Naive thymus-derived CD8-positive, alpha-beta T cell (primary cell): Measurements from ENCODE around the gene BTBD9. TPM values are rescaled to one million over a fixed set of nuclear protein-coding genes. Genes with fewer than 3 reads are reported as not detected.
A peak's percentile ranks its signal among the peaks of the same experiment; 100 is the strongest.
"Not testable (repeated sequence)": the region's sequence is repeated elsewhere in the genome, so short reads cannot be mapped to it uniquely, and the experiment has no call there.

Experiments
- ATAC-seq, 2 donors: fragments of 150-1000 bp; cut with Tn5 transposase in 1 of 2; sonication (Bioruptor Pico), chemical (Tn5 transposase) in 1 of 2; 1 replicate in 1 of 2; 2 replicates in 1 of 2; pipeline ENCODE4 v1.10.0; 2021; ENCODE audit warnings: mild to moderate bottlenecking in 2 of 2, moderate library complexity in 2 of 2
- POLR2A ChIA-PET: fragments of 350-600 bp; sonication (Branson Sonifier 250); formaldehyde crosslinking; loops from one replicate; lab custom pipeline; 2021; ENCODE audit warnings: antibody characterized with exemption; lab: Charles Lee
- DNase-seq, 10 donors: peaks; one replicate each; pipeline versions ENCODE4 v3.0.0 to v3.0.0-alpha.2; 2020 to 2022
- H3K27ac Mint-ChIP-seq, 10 donors: one replicate each; pipeline ENCODE4 v1.8.0; 2020 to 2022; ENCODE audit warnings: mild to moderate bottlenecking in 10 of 10, mixed read lengths in 10 of 10, moderate library complexity in 4 of 10, inconsistent platforms in 1 of 10
- H3K27me3 Mint-ChIP-seq, 5 donors: one replicate each; pipeline ENCODE4 v1.8.0; 2021 to 2022; ENCODE audit warnings: mixed read lengths in 5 of 5
- H3K36me3 Mint-ChIP-seq, 3 donors: one replicate each; pipeline ENCODE4 v1.8.0; 2020 to 2022; ENCODE audit warnings: mixed read lengths in 3 of 3, mild to moderate bottlenecking in 2 of 3, inconsistent platforms in 1 of 3
- H3K4me1 Mint-ChIP-seq, 4 donors: one replicate each; pipeline ENCODE4 v1.8.0; 2021 to 2022; ENCODE audit warnings: mixed read lengths in 4 of 4
- H3K4me3 Mint-ChIP-seq, 10 donors: one replicate each; pipeline ENCODE4 v1.8.0; 2020 to 2022; ENCODE audit warnings: mild to moderate bottlenecking in 10 of 10, mixed read lengths in 10 of 10, moderate library complexity in 6 of 10, inconsistent platforms in 1 of 10
- H3K9me3 Mint-ChIP-seq, 9 donors: one replicate each; pipeline ENCODE4 v1.8.0; 2020 to 2022; ENCODE audit warnings: mixed read lengths in 9 of 9, mild to moderate bottlenecking in 3 of 9, inconsistent platforms in 1 of 9, moderate library complexity in 1 of 9
- polyA plus RNA-seq, 3 donors: library from polyadenylated mRNA; unstranded; fragments of 300-500 nt; fragmentation: Illumina TruSeq; gene quantifications; one replicate each; pipeline ENCODE4 v1.2.3, GENCODE V29; 2021
- total RNA-seq, 8 experiments: library from RNA in 2 of 8; stranded (reverse) in 2 of 8; gene quantifications; one replicate each; pipeline ENCODE4 v1.2.3 and lab custom pipeline; 2021 to 2026

The BTBD9 gene
- total and polyA plus RNA-seq, 5 experiments from 2014 or later: 9.3 to 32.2 (median 10.6) TPM

DNA sequence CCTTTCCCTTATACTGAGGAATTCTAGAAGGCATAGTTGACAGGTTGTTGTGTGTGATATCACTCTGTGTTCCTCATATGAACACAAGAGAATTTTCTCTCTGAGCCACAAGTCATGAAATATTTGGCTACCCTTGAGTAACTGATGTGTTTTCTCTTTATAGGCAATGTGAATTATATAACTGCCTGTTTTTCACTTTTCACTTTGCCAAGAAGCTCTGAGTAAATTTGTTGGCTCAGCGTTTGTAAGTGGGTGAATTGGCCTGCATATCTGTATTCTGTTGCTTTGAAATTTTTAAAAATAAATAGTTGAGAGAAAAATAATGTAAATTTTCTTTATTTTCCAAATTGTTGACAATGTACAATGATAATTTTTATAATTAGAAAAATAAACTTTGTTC, 5.2 kb upstream of the BTBD9 start:
- no peak for DNase-seq
- POLR2A ChIA-PET: no interaction called here
- peaks cover 0 to 3% (median 3%) of the 10 kb centered on the region in 3 donors for H3K36me3 Mint-ChIP-seq
- no peaks in the 10 kb centered on the region for H3K9me3 Mint-ChIP-seq
- peaks cover 4 to 24% (median 16%) of the 10 kb centered on the region in 4 donors for H3K4me1 Mint-ChIP-seq
- H3K27ac Mint-ChIP-seq: no peak overlapping the region
- no peak overlapping the region for H3K4me3 Mint-ChIP-seq
- ATAC-seq: no peak
- no peaks in the 10 kb centered on the region for H3K27me3 Mint-ChIP-seq

DNA sequence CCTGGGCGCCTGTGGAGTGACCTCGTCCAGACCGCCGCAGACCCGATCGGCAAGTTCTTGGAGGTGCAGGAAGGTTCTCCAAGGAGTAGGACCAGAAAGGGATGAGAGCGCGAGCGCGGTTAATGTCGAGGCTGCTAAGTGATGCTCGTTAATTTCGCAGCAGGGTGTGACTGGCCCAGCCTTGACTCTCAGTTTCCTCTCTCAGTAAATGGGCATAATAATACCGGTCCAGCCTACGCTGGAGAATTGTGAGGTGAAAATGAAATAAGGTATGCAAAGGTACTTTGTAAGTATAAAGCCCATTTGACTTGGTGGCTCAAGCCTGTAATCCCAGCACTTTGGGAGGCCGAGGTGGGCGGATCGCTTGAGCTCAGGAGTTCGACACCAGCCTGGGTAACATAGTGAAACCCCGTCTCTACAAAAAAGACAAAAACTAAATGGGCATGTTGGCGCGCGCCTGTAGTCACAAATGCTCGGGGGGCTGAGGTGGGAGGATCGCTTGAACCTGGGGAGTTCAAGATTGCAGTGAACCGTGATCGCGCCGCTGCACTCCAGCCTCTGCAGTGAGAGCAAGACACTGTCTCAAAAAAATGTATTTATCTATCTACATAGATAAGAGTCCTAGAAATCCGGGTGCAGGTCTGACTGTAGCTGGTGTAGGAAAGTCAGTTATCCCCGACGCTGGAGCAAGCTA, 634 bp upstream of the BTBD9 start:
- H3K27me3 Mint-ChIP-seq: no peaks in the 10 kb centered on the region
- DNase-seq (peak in 1 of 10 donors; percentile 0), ATAC-seq (no peak)
- H3K36me3 Mint-ChIP-seq: no peaks in the 10 kb centered on the region
- peaks cover 31 to 59% (median 53%) of the 10 kb centered on the region in 4 donors for H3K4me1 Mint-ChIP-seq
- H3K27ac Mint-ChIP-seq: peak overlapping the region; percentile 88 to 99 (median 96)
- H3K9me3 Mint-ChIP-seq: no peaks in the 10 kb centered on the region
- peak overlapping the region; percentile 79 to 95 (median 92) for H3K4me3 Mint-ChIP-seq
- POLR2A ChIA-PET: interaction anchor here (0.5 to 2.5 kb wide), 2 partner anchors 63 to 67 kb away, joined by 5 to 15 read pairs; partner anchors contain the start of gene GLO1

DNA sequence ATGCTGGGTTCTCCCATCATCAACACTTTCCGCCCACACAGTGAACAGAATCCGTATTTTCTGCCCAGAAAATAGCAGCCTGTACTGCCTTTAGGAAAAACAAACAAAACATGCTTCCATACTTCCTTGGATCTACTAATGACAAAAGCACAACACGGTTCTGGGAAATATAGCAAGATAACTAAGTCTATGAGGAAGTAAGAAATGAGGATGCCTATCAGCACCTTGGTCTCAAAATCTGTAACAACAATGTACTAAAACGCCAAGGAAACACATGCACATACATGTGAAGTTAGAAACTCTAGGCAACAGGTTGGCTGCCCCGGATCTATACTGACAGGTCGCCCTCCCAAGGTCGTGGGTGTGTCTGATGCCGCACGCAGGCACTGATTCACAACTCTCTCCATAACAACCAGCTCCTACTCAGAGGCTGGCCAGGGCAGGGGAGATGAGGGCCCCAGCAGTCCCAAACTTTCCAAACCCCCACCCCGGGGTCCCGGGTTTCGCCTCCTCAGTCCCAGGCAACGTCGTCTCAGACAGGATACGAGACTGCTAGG, 710 bp downstream of the BTBD9 start:
- Mint-ChIP-seq H3K36me3 (no peaks in the 10 kb centered on the region), H3K27me3 (no peaks in the 10 kb centered on the region), H3K4me3 (peak overlapping the region; percentile 79 to 95 (median 92)), H3K9me3 (no peaks in the 10 kb centered on the region), H3K4me1 (peaks cover 34 to 70% (median 64%) of the 10 kb centered on the region in 4 donors), H3K27ac (peak overlapping the region; percentile 88 to 99 (median 96))
- ATAC-seq: peak; percentile 72 to 77
- POLR2A ChIA-PET: interaction anchor here (0.6 to 2.5 kb wide), 6 partner anchors 9 to 472 kb away, joined by 3 to 15 read pairs (median 3); partner anchors contain the start of gene GLO1
- peak; percentile 43 to 88 (median 76) for DNase-seq

DNA sequence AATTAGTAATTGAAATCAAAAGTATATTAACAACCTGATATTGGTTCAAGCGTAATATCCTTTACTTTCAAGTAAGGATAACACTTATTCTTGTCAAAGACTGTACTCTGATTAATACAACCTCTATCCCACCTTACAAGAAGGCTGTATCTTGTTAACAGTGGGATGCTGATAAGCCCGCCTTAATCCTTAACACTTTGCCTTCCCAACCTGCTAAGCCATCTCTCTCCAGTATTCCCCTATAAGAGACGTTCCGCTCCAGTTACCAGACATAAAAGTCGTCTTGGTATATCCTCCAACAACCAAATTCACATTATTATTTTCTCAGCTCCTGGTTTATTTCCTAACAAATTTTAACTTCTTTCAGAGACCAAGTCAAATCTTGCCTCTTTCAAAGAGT, 2.0 kb downstream of the BTBD9 start:
- POLR2A ChIA-PET: no interaction called here
- Mint-ChIP-seq H3K4me1 (peaks cover 39 to 74% (median 70%) of the 10 kb centered on the region in 4 donors), H3K36me3 (no peaks in the 10 kb centered on the region), H3K27ac (peak overlapping the region; percentile 5 to 99 (median 93)), H3K4me3 (peak overlapping the region in 1 of 10 donors; percentile 1), H3K9me3 (no peaks in the 10 kb centered on the region), H3K27me3 (no peaks in the 10 kb centered on the region)
- DNase-seq (no peak), ATAC-seq (no peak)

DNA sequence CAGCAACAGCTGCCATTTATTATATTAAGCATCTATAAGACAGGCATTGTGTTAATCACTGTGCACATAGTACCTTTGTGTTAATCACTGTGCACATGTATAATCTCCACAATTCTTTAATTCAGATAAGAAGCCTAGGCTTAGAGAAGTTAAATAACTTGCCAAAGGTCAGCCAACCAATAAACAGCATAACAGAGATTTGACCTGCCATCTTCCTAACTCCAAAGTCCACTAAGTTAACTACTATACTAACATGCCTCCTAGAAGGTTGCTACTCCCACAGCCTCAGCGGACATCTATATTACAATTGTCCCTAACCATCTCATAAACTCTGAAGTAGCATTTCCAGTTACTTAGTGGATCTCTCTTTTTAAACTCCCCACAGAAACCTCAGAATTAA, 3.7 kb downstream of the BTBD9 start:
- Mint-ChIP-seq H3K9me3 (no peaks in the 10 kb centered on the region), H3K27me3 (no peaks in the 10 kb centered on the region), H3K27ac (peak overlapping the region in 7 of 10 donors; percentile 0 to 88 (median 40)), H3K36me3 (no peaks in the 10 kb centered on the region), H3K4me1 (peaks cover 43 to 67% (median 65%) of the 10 kb centered on the region in 4 donors), H3K4me3 (no peak overlapping the region)
- ATAC-seq: no peak
- POLR2A ChIA-PET: no interaction called here
- DNase-seq: no peak

DNA sequence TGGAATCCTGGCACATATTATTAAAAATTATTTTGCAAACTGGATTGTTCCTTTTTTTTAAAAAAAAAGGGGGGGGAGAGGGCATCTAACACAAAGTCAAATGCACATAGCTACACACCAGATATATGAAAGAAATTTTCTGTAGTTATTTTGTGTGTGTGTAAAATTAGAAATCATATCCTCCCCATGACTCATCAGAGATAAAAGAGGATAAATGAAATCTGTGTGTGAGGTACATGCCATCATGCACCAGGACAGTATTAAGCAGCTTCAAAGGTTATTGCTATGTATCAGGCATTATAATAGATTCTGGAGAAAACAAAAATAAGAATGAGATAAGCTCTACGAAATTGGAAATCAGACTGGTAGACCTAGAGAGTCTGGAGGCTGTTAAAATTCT, 5.2 kb downstream of the BTBD9 start:
- no peaks in the 10 kb centered on the region for H3K27me3 Mint-ChIP-seq
- peak overlapping the region in 3 of 10 donors; percentile 6 to 60 (median 49) for H3K27ac Mint-ChIP-seq

DNA sequence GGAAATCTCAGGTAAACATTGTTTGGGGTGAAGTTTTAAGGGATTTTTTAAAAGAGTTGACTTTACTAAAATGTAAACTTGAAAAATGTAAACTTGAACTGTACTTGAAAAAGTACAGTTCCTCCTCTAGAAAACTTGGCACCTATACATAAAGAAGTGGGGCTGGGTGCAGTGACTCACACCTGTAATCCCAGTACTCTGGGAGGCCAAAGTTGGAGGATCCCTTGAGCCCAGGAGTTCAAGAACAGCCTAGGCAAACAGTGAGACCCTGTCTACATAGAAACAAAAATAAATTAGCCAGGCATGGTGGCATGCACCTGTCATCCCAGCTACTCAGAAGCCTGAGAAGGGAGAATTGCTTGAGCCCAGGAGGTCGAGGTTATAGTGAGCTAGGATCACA, 7.2 kb downstream of the BTBD9 start:
- POLR2A ChIA-PET: no interaction called here
- no peak for DNase-seq
- Mint-ChIP-seq H3K27ac (no peak overlapping the region), H3K9me3 (no peaks in the 10 kb centered on the region), H3K27me3 (no peaks in the 10 kb centered on the region), H3K36me3 (no peaks in the 10 kb centered on the region), H3K4me1 (peaks cover 35 to 64% (median 54%) of the 10 kb centered on the region in 4 donors), H3K4me3 (no peak overlapping the region)
- no peak for ATAC-seq

More for the DNA sequence above, 5.2 kb downstream of the BTBD9 start:
- peaks cover 40 to 65% (median 61%) of the 10 kb centered on the region in 4 donors for H3K4me1 Mint-ChIP-seq
- H3K36me3 Mint-ChIP-seq: no peaks in the 10 kb centered on the region
- DNase-seq (no peak), ATAC-seq (no peak)
- H3K4me3 Mint-ChIP-seq: no peak overlapping the region
- POLR2A ChIA-PET: no interaction called here
- no peaks in the 10 kb centered on the region for H3K9me3 Mint-ChIP-seq

DNA sequence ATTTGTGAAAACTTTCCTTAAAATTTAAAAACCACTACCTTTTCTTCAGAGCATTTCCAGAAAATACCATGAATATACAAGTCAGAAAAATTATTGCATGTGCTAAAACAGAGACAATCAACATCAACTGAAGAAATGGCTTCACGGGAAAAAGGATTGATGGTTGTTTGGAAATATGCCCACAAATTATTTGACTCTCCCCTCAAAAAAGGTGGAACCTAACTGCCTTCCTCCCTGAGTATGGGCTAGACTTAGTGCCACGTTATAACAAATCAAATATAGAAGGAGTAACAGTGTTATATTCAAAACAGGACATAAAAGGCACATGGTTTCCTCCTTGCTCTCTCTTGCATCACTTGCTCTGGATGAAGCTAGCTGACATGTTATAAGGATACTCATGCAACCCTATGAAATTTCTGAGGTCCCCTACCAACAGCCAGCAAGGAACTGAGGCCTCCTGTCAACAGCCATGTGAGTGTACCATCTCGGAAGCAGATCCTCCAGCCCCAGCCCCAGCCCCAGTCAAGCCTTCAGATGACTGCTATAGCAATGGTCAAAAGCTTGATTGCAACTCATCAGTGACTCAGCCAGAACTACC, 8.4 kb downstream of the BTBD9 start:
- ATAC-seq (no peak), DNase-seq (no peak)
- Mint-ChIP-seq H3K4me3 (no peak overlapping the region), H3K27me3 (no peaks in the 10 kb centered on the region), H3K27ac (no peak overlapping the region), H3K9me3 (no peaks in the 10 kb centered on the region), H3K4me1 (peaks cover 28 to 52% (median 44%) of the 10 kb centered on the region in 4 donors), H3K36me3 (no peaks in the 10 kb centered on the region)
- POLR2A ChIA-PET: no interaction called here

DNA sequence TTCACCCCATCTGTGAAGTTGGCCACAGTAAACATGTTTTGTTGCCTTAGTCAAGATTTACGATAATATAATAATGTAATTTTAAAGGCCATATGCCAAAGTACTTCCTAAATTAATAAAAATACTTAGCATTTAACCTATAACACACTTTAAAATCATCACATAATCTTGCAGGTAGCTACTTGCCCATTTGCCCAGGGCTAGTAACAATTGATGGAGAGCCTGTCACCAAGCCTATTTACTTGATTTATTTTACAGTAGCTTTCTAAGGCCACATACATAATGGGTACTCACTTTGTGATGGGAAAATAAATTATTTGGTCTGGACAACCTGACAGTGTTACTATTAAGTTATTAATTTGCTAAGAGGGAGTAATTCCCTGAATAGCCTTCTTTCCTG, 14.5 kb downstream of the BTBD9 start:
- POLR2A ChIA-PET: no interaction called here
- H3K4me1 Mint-ChIP-seq: peaks cover 22 to 53% (median 26%) of the 10 kb centered on the region in 4 donors
- ATAC-seq: no peak

DNA sequence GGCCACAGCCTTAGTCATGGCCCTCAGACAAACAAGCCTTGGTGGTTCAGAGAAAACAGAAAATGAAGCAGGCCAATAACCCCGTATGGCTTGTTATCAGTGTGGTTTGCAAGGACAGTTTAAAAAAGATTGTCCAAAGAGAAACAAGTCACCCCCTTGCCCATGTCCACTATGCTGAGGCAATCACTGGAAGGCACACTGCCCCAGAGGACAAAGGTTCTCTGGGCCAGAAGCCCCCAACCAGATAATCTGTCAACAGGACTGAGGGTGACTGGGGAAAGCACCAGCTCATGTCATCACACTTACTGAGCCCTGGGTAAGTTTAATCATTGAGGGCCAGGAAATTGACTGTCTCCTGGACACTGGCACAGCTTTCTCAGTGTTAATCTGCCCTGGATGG, 20.4 kb downstream of the BTBD9 start:
- DNase-seq, H3K4me3 Mint-ChIP-seq, H3K36me3 Mint-ChIP-seq, POLR2A ChIA-PET, H3K27ac Mint-ChIP-seq, ATAC-seq, H3K9me3 Mint-ChIP-seq, H3K27me3 Mint-ChIP-seq: not testable (repeated sequence)
- H3K4me1 Mint-ChIP-seq: peaks cover 16 to 34% (median 22%) of the 10 kb centered on the region in 4 donors

More for the DNA sequence above, 14.5 kb downstream of the BTBD9 start:
- Mint-ChIP-seq H3K27ac (no peak overlapping the region), H3K36me3 (peaks cover 0 to 6% (median 0%) of the 10 kb centered on the region in 3 donors), H3K9me3 (no peaks in the 10 kb centered on the region), H3K4me3 (no peak overlapping the region), H3K27me3 (no peaks in the 10 kb centered on the region)
- DNase-seq: no peak

DNA sequence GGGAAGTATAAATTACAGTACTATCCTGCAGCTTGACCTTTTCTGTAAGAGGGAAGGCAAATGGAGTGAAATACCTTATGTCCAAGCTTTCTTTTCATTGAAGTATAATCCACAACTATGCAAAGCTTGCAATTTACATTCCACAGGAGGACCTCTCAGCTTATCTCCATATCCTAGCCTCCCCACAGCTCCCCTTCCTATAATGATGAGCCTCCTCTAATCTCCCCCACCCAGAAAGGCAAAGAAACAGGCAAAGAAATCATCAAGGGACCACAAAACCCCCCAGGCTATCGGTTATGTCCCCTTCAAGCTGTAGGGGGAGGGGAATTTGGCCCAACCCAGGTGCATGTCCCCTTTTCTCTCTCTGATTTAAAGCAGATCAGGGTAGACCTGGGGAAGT, 21.4 kb downstream of the BTBD9 start:
- H3K9me3 Mint-ChIP-seq, H3K36me3 Mint-ChIP-seq, POLR2A ChIA-PET, H3K4me3 Mint-ChIP-seq, H3K27ac Mint-ChIP-seq, DNase-seq, H3K27me3 Mint-ChIP-seq, ATAC-seq: not testable (repeated sequence)
- H3K4me1 Mint-ChIP-seq: peaks cover 14 to 29% (median 22%) of the 10 kb centered on the region in 4 donors

DNA sequence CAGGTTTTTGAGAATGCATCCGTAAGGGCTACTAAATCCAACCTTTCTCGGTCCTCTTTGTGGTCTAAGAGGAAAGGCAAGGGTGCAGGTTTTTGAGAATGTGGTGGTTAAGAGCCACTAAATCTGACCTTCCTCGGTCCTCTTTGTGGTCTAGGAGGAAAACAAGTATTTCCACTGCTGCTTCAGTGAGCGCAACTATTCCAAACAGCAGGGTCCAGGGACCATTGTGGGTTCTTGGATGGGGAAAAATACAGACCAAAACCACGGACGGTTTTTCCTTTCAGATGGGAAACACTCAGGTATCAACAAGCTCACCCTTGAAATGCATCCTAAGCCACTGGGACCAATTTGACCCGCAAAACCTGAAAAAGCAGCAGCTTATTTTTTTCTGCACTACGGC, 21.9 kb downstream of the BTBD9 start:
- ATAC-seq: no peak
- no peaks in the 10 kb centered on the region for H3K9me3 Mint-ChIP-seq
- POLR2A ChIA-PET: no interaction called here

More for the DNA sequence above, 21.9 kb downstream of the BTBD9 start:
- no peaks in the 10 kb centered on the region for H3K36me3 Mint-ChIP-seq
- H3K27me3 Mint-ChIP-seq: no peaks in the 10 kb centered on the region
- DNase-seq: no peak
- no peak overlapping the region for H3K27ac Mint-ChIP-seq
- H3K4me1 Mint-ChIP-seq: peaks cover 10 to 24% (median 19%) of the 10 kb centered on the region in 4 donors
- H3K4me3 Mint-ChIP-seq: no peak overlapping the region
